Retinal pigment epithelial cell (primary cell): ENCODE results near the gene CLDN18.

Experiments
- DNase-seq: peaks from one replicate; pipeline ENCODE4 v3.0.0-alpha.2; 2010; ENCODE audit warnings: low read depth
- H3K4me3 ChIP-seq: 2 replicates; pipeline ENCODE4 v1.5.1; 2011; ENCODE audit warnings: mild to moderate bottlenecking, low read length, control low read depth, moderate library complexity
- CTCF ChIP-seq: conservative IDR thresholded peaks from 2 replicates; pipeline ENCODE4 v1.5.1; 2011; ENCODE audit warnings: low read depth, low read length, control low read depth, inconsistent platforms

The CLDN18 gene

GRCh38 chr3:138005627-138006026 lies 4.3 kb upstream of the CLDN18 start:
- no peak for DNase-seq
- no peak overlapping the region for H3K4me3 ChIP-seq
- TF ChIP-seq CTCF, result no peak

- TF ChIP-seq CTCF, result no peak
- no peak for DNase-seq
- H3K4me3 ChIP-seq, result no peak overlapping the region
Measured at GRCh38 chr3:138007898-138008297, 2.1 kb upstream of the CLDN18 start.

- DNase-seq, result no peak
- H3K4me3 ChIP-seq, result no peak overlapping the region
- TF ChIP-seq CTCF, result no peak
Measured at GRCh38 chr3:138010273-138010590, 267 bp downstream of the CLDN18 start.

- TF ChIP-seq CTCF, result no peak
- no peak for DNase-seq
- H3K4me3 ChIP-seq, result no peak overlapping the region
Measured at GRCh38 chr3:138011722-138012121, 1.8 kb downstream of the CLDN18 start.

- TF ChIP-seq CTCF, result no peak
- no peak overlapping the region for H3K4me3 ChIP-seq
- no peak for DNase-seq
Measured at GRCh38 chr3:138012526-138012925, 2.6 kb downstream of the CLDN18 start.

- no peak overlapping the region for H3K4me3 ChIP-seq
- no peak for DNase-seq
- TF ChIP-seq CTCF, result no peak
Measured at GRCh38 chr3:138016065-138016464, 6.1 kb downstream of the CLDN18 start.

GRCh38 chr3:138019281-138020069 lies 9.5 kb downstream of the CLDN18 start:
- DNase-seq, result no peak
- no peak overlapping the region for H3K4me3 ChIP-seq
- no peak for TF ChIP-seq CTCF
